Omental fat pad (tissue), 4 donors: Measurements from ENCODE around the gene UNC80. TPM values are rescaled to one million over a fixed set of nuclear protein-coding genes. Genes with fewer than 3 reads are reported as not detected.

Experiments used
- ATAC-seq: fragments of 150-250 bp; one replicate; pipeline ENCODE4 v1.9.1; 2016; ENCODE audit warnings: mild to moderate bottlenecking, moderate library complexity; ENCODE audit not compliant: low FRiP score
- DNase-seq: peaks from one replicate; pipeline ENCODE4 v3.0.0-alpha.2; 2019; ENCODE audit warnings: low spot score
- CTCF ChIP-seq, 3 donors: fragments of 450-650 bp; IDR thresholded peaks; one replicate each; pipeline ENCODE4 v1.5.1; 2016 to 2017; ENCODE audit warnings: antibody characterized with exemption in 3 of 3, mild to moderate bottlenecking in 3 of 3, moderate library complexity in 2 of 3
- total RNA-seq, 4 donors: library from RNA; depleted of rRNA; stranded (reverse); fragments of >200 nt; gene quantifications; one replicate each; pipeline ENCODE4 v1.1.0, GENCODE V29; 2016

Gene UNC80
- total RNA-seq, 4 donors from 2014 or later, result not detected

- ATAC-seq (no peak), DNase-seq (no peak)
- no peak for TF ChIP-seq CTCF (IDR thresholded peaks at IDR 0.05)
Observed at GRCh38 chr2:209821806-209822205, 50.2 kb downstream of the UNC80 start.

GRCh38 chr2:209823484-209823883 lies 51.9 kb downstream of the UNC80 start:
- DNase-seq (no peak), ATAC-seq (no peak)

GRCh38 chr2:209824391-209824790 lies 52.8 kb downstream of the UNC80 start:
- ATAC-seq, result no peak
- no peak for TF ChIP-seq CTCF (IDR thresholded peaks at IDR 0.05)

More at GRCh38 chr2:209823484-209823883, 51.9 kb downstream of the UNC80 start:
- no peak for TF ChIP-seq CTCF (IDR thresholded peaks at IDR 0.05)

GRCh38 chr2:209830722-209831465 lies 59.3 kb downstream of the UNC80 start:
- ATAC-seq (no peak), DNase-seq (no peak)
- TF ChIP-seq CTCF (IDR thresholded peaks at IDR 0.05), result no peak

More at GRCh38 chr2:209824391-209824790, 52.8 kb downstream of the UNC80 start:
- no peak for DNase-seq

GRCh38 chr2:209834767-209835166 lies 63.1 kb downstream of the UNC80 start:
- DNase-seq (no peak), ATAC-seq (no peak)
- TF ChIP-seq CTCF (IDR thresholded peaks at IDR 0.05), result no peak

GRCh38 chr2:209840434-209840833 lies 68.8 kb downstream of the UNC80 start:
- no peak for TF ChIP-seq CTCF (IDR thresholded peaks at IDR 0.05)

GRCh38 chr2:209845666-209846065 lies 74.0 kb downstream of the UNC80 start:
- no peak for TF ChIP-seq CTCF (IDR thresholded peaks at IDR 0.05)
- no peak for DNase-seq
- no peak for ATAC-seq

More at GRCh38 chr2:209840434-209840833, 68.8 kb downstream of the UNC80 start:
- no peak for DNase-seq
- no peak for ATAC-seq
